SK-N-SH (cell line): ENCODE data around the gene PKM. TPM values are rescaled to one million over a fixed set of nuclear protein-coding genes. Genes with fewer than 3 reads are reported as not detected.
A peak's percentile ranks its signal among the peaks of the same experiment; 100 is the strongest.

ENCODE experiments used
- CTCF ChIA-PET: fragments of 300-600, 350-600 bp; formaldehyde crosslinking; extraction: SDS; loops from one replicate; lab custom pipeline; 2021; lab: Yijun Ruan, JAX
- POLR2A ChIA-PET: fragments of 350-600 bp; sonication (Branson Sonifier 250); formaldehyde crosslinking; extraction: SDS; loops from one replicate; lab custom pipeline; 2020; ENCODE audit warnings: antibody characterized with exemption, inconsistent platforms; lab: Yijun Ruan, JAX
- DNase-seq: peaks from one replicate; pipeline ENCODE4 v3.0.0; 2012
- H2AFZ ChIP-seq: fragments of 200-600 bp; sonication (generic); 2 replicates; pipeline ENCODE4 v1.8.1; 2016; ENCODE audit warnings: antibody characterized with exemption, mild to moderate bottlenecking, low read depth
- H3F3A ChIP-seq: fragments of 200-600 bp; sonication (generic); replicated peaks from 2 replicates; pipeline ENCODE3; 2016; ENCODE audit warnings: antibody characterized with exemption, mild to moderate bottlenecking; ENCODE audit not compliant: insufficient read depth
- H3K27ac ChIP-seq, 2 experiments: fragments of 200-500 bp in 1 of 2; fragments of 200-600 bp in 1 of 2; sonication (Bioruptor generic) in 1 of 2; sonication (generic), shearing (Covaris generic) in 1 of 2; 2 replicates each; pipeline versions ENCODE4 v1.5.1 to v1.6.1; 2014 to 2016; ENCODE audit warnings: low read depth in 2 of 2, inconsistent platforms in 1 of 2, low read length in 1 of 2, mild to moderate bottlenecking in 1 of 2, mixed read lengths in 1 of 2
- H3K27me3 ChIP-seq: fragments of 200-600 bp; sonication (generic), shearing (Covaris generic); 2 replicates; pipeline ENCODE4 v1.6.1; 2016; ENCODE audit warnings: mixed run types; ENCODE audit not compliant: insufficient read depth
- H3K36me3 ChIP-seq, 2 experiments: fragments of 200-500 bp in 1 of 2; fragments of 200-600 bp in 1 of 2; sonication (Bioruptor generic) in 1 of 2; sonication (generic) in 1 of 2; replicated peaks in 1 of 2; 2 replicates each; pipeline versions ENCODE3 to v1.5.1; 2014 to 2016; ENCODE audit warnings: low read length in 1 of 2, mild to moderate bottlenecking in 1 of 2; ENCODE audit not compliant: insufficient read depth in 2 of 2, control insufficient read depth in 1 of 2
- H3K4me1 ChIP-seq, 2 experiments: fragments of 200-500 bp in 1 of 2; fragments of 200-600 bp in 1 of 2; sonication (Bioruptor generic) in 1 of 2; sonication (generic), shearing (Covaris generic) in 1 of 2; 2 replicates each; pipeline versions ENCODE4 v1.5.1 to v1.6.1; 2014 to 2016; ENCODE audit warnings: low read depth in 1 of 2, low read length in 1 of 2, mixed run types in 1 of 2; ENCODE audit not compliant: insufficient read depth in 2 of 2, control insufficient read depth in 1 of 2
- H3K4me2 ChIP-seq: fragments of 200-600 bp; sonication (generic), shearing (Covaris generic); 2 replicates; pipeline ENCODE4 v1.6.1; 2017; ENCODE audit warnings: mixed run types
- H3K4me3 ChIP-seq, 2 experiments: fragments of 200-500 bp in 1 of 2; fragments of 200-600 bp in 1 of 2; sonication (Bioruptor generic) in 1 of 2; sonication (generic), shearing (Covaris generic) in 1 of 2; 2 replicates each; pipeline versions ENCODE4 v1.5.1 to v1.8.1; 2014 to 2016; ENCODE audit warnings: low read depth in 2 of 2, inconsistent platforms in 1 of 2, low read length in 1 of 2, mild to moderate bottlenecking in 1 of 2, mixed read lengths in 1 of 2, moderate library complexity in 1 of 2
- H3K79me2 ChIP-seq: fragments of 200-600 bp; sonication (generic); 2 replicates; pipeline ENCODE4 v1.8.1; 2017; ENCODE audit warnings: mild to moderate bottlenecking; ENCODE audit not compliant: insufficient read depth
- H3K9ac ChIP-seq: fragments of 200-600 bp; sonication (generic); 2 replicates; pipeline ENCODE4 v1.6.1; 2017; ENCODE audit warnings: mixed run types
- H3K9me2 ChIP-seq: fragments of 200-600 bp; sonication (generic); 2 replicates; pipeline ENCODE4 v1.6.1; 2017; ENCODE audit warnings: mixed run types
- H3K9me3 ChIP-seq: fragments of 200-600 bp; sonication (generic); 2 replicates; pipeline ENCODE4 v1.6.1; 2017; ENCODE audit warnings: mixed run types, mild to moderate bottlenecking, moderate library complexity
- H4K20me1 ChIP-seq: fragments of 200-600 bp; sonication (generic); 2 replicates; pipeline ENCODE4 v1.6.1; 2017; ENCODE audit warnings: mild to moderate bottlenecking, mixed run types; ENCODE audit not compliant: insufficient read depth
- CTCF ChIP-seq: fragments of 200-600 bp; sonication (generic); IDR thresholded peaks from 2 replicates; pipeline ENCODE4 v1.6.1; 2017; ENCODE audit warnings: antibody characterized with exemption, mild to moderate bottlenecking, moderate library complexity
- EP300 ChIP-seq, 2 experiments: IDR thresholded peaks; 2 replicates each; pipeline versions ENCODE4 v1.4.0 to v1.6.1; 2012; ENCODE audit warnings: borderline replicate concordance in 1 of 2, low read depth in 1 of 2, low read length in 1 of 2
- EZH2phosphoT487 ChIP-seq: fragments of 200-600 bp; sonication (generic); IDR thresholded peaks from 2 replicates; pipeline ENCODE4 v1.6.1; 2017; ENCODE audit warnings: low read depth, mixed run types, mild to moderate bottlenecking, antibody characterized with exemption, moderate library complexity, borderline replicate concordance
- FOXJ3 ChIP-seq: sonication (generic); formaldehyde crosslinking; IDR thresholded peaks from 2 replicates; pipeline ENCODE4 v1.5.1; 2020; ENCODE audit warnings: mild to moderate bottlenecking, missing genetic modification reagents
- GABPA ChIP-seq: IDR thresholded peaks from 2 replicates; pipeline ENCODE4 v1.4.0; 2012; ENCODE audit warnings: low read depth, mild to moderate bottlenecking
- GATA2 ChIP-seq: sonication (generic); formaldehyde crosslinking; IDR thresholded peaks from 2 replicates; pipeline ENCODE4 v1.5.0; 2020; ENCODE audit warnings: mild to moderate bottlenecking, missing genetic modification reagents
- JUND ChIP-seq: IDR thresholded peaks from 2 replicates; pipeline ENCODE4 v1.4.0; 2012
- MAX ChIP-seq: IDR thresholded peaks from 2 replicates; pipeline ENCODE4 v1.4.0; 2012; ENCODE audit warnings: low read depth
- MEF2A ChIP-seq: IDR thresholded peaks from 2 replicates; pipeline ENCODE4 v1.4.0; 2012; ENCODE audit warnings: low read depth, borderline replicate concordance
- NFIC ChIP-seq: IDR thresholded peaks from 2 replicates; pipeline ENCODE4 v1.4.0; 2012; ENCODE audit warnings: borderline replicate concordance
- NRF1 ChIP-seq: IDR thresholded peaks from 2 replicates; pipeline ENCODE4 v1.6.1; 2012; ENCODE audit warnings: low read depth, mild to moderate bottlenecking, low read length
- PBX3 ChIP-seq: IDR thresholded peaks from 2 replicates; pipeline ENCODE4; 2012
- POLR2AphosphoS5 ChIP-seq: IDR thresholded peaks from 2 replicates; pipeline ENCODE4 v1.6.1; 2012; ENCODE audit warnings: low read depth, low read length
- RAD21 ChIP-seq: IDR thresholded peaks from 2 replicates; pipeline ENCODE4 v1.6.1; 2012; ENCODE audit warnings: mild to moderate bottlenecking, low read length
- RCOR1 ChIP-seq: fragments of 150-350 bp; IDR thresholded peaks from 2 replicates; pipeline ENCODE4 v1.6.1; 2017; ENCODE audit warnings: antibody characterized with exemption, low read length
- RFX5 ChIP-seq: IDR thresholded peaks from 2 replicates; pipeline ENCODE4 v1.6.1; 2012; ENCODE audit warnings: mild to moderate bottlenecking, improper control_type of control experiment, low read length
- SIN3A ChIP-seq: IDR thresholded peaks from 2 replicates; pipeline ENCODE4 v1.6.1; 2012; ENCODE audit warnings: low read depth, mild to moderate bottlenecking, low read length, moderate library complexity, borderline replicate concordance
- YY1 ChIP-seq: IDR thresholded peaks from 2 replicates; pipeline ENCODE4 v1.4.0; 2012; ENCODE audit warnings: low read depth, mild to moderate bottlenecking
- WGBS: methylation state at CpG from one replicate; pipeline ENCODE4 v1.1.6; 2017; ENCODE audit warnings: low lambda C conversion rate; 5-methylcytosine and 5-hydroxymethylcytosine counted together
- polyA plus RNA-seq, 3 experiments: library from polyadenylated mRNA; depleted of rRNA; stranded (reverse); fragments of >200 nt; gene quantifications; 2 replicates each; pipeline ENCODE4 v1.2.3, GENCODE V29; 2012
- TF ChIP-seq, protein P1 (sequence below): IDR thresholded peaks from 2 replicates; pipeline ENCODE4 v1.4.0; 2012; ENCODE audit warnings: low read depth, borderline replicate concordance
- TF ChIP-seq, protein P2 (sequence below): fragments of 150-350 bp; IDR thresholded peaks from 2 replicates; pipeline ENCODE4 v1.6.1; 2016; ENCODE audit warnings: mild to moderate bottlenecking, low read depth, low read length

PKM gene
- polyA plus RNA-seq, 1 of the 3 experiments (the other 2 are of a cell fraction), result 1,453 TPM

- 46% methylated on average over 4 of the region's 4 CpGs for WGBS
- CTCF ChIA-PET, result interaction anchor here (0.8 to 3.2 kb wide), 2 partner anchors 10 to 14 kb away, joined by 3 to 23 read pairs; no protein-coding TSS in a partner anchor
Observed at GRCh38 chr15:72217216-72217615, 13.8 kb downstream of the PKM start.

GRCh38 chr15:72216079-72216478, 14.9 kb downstream of the PKM start:
- H3K27ac ChIP-seq, result peak overlapping the region in 1 of 2 experiments; percentile 44; a peak in 1 of 4 replicates
- no peak overlapping the region for H3K9ac ChIP-seq
- H2AFZ ChIP-seq, result no peak overlapping the region
- peaks cover 100% of the 10 kb centered on the region for H3K79me2 ChIP-seq
- DNase-seq, result no peak
- H3K9me3 ChIP-seq, result no peaks in the 10 kb centered on the region
- H3K4me1 ChIP-seq, result peaks cover 2 to 24% of the 10 kb centered on the region in 2 experiments; a peak in 3 of 4 replicates
- H3F3A ChIP-seq, result peaks cover 71% of the 10 kb centered on the region
- 100% methylated on average over 1 of the region's 1 CpG for WGBS
- no peaks in the 10 kb centered on the region for H3K9me2 ChIP-seq
- H4K20me1 ChIP-seq, result peaks cover 98% of the 10 kb centered on the region
- CTCF ChIA-PET, result interaction anchor here (1.5 to 3.2 kb wide), 2 partner anchors 11 to 16 kb away, joined by 6 to 23 read pairs; no protein-coding TSS in a partner anchor
- H3K4me2 ChIP-seq, result no peak overlapping the region
- H3K27me3 ChIP-seq, result no peaks in the 10 kb centered on the region
- H3K4me3 ChIP-seq, result no peak overlapping the region
- POLR2A ChIA-PET, result interaction anchor here (0.8 to 2.3 kb wide), 2 partner anchors 11 to 13 kb away, joined by 3 to 8 read pairs; no protein-coding TSS in a partner anchor
- peaks cover 83 to 95% of the 10 kb centered on the region in 2 experiments for H3K36me3 ChIP-seq
- TF ChIP-seq EP300 (IDR thresholded peaks at IDR 0.05; ENCODE audit: borderline replicate concordance in 1 of 2, low read depth in 1 of 2, low read length in 1 of 2) (no peak), NFIC (no peak), EZH2phosphoT487 (no peak), RFX5 (no peak), RCOR1 (no peak), CTCF (no peak), YY1 (no peak), POLR2AphosphoS5 (no peak), NRF1 (no peak), GABPA (no peak)
- TF ChIP-seq, protein P1, sequence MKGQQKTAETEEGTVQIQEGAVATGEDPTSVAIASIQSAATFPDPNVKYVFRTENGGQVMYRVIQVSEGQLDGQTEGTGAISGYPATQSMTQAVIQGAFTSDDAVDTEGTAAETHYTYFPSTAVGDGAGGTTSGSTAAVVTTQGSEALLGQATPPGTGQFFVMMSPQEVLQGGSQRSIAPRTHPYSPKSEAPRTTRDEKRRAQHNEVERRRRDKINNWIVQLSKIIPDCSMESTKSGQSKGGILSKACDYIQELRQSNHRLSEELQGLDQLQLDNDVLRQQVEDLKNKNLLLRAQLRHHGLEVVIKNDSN, result no peak
- TF ChIP-seq, protein P2, sequence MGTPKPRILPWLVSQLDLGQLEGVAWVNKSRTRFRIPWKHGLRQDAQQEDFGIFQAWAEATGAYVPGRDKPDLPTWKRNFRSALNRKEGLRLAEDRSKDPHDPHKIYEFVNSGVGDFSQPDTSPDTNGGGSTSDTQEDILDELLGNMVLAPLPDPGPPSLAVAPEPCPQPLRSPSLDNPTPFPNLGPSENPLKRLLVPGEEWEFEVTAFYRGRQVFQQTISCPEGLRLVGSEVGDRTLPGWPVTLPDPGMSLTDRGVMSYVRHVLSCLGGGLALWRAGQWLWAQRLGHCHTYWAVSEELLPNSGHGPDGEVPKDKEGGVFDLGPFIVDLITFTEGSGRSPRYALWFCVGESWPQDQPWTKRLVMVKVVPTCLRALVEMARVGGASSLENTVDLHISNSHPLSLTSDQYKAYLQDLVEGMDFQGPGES, result no peak

More at GRCh38 chr15:72217216-72217615, 13.8 kb downstream of the PKM start:
- no peak overlapping the region for H3K4me2 ChIP-seq
- TF ChIP-seq FOXJ3 (CRISPR knock-in tag), result no peak
- no peak for TF ChIP-seq JUND
- TF ChIP-seq SIN3A, result no peak
- TF ChIP-seq GATA2, result no peak
- no peak for TF ChIP-seq PBX3
- no peak for TF ChIP-seq POLR2AphosphoS5
- no peak for TF ChIP-seq RAD21
- no peak for TF ChIP-seq RFX5
- no peak for TF ChIP-seq EZH2phosphoT487
- no peak for TF ChIP-seq MEF2A
- TF ChIP-seq, protein P2, result no peak
- no peak for TF ChIP-seq MAX
- TF ChIP-seq, all 33 proteins: peak for 0
- H3K4me3 ChIP-seq, result no peak overlapping the region
- H3K36me3 ChIP-seq, result peaks cover 91 to 92% of the 10 kb centered on the region in 2 experiments
- H3K27me3 ChIP-seq, result no peaks in the 10 kb centered on the region
- no peaks in the 10 kb centered on the region for H3K9me2 ChIP-seq
- peaks cover 98% of the 10 kb centered on the region for H4K20me1 ChIP-seq
- H2AFZ ChIP-seq, result no peak overlapping the region
- H3K9me3 ChIP-seq, result no peaks in the 10 kb centered on the region
- H3K4me1 ChIP-seq, result peaks cover 5 to 31% of the 10 kb centered on the region in 2 experiments
- peaks cover 68% of the 10 kb centered on the region for H3F3A ChIP-seq
- H3K27ac ChIP-seq, result peak overlapping the region in 1 of 2 experiments; percentile 44; a peak in 2 of 4 replicates
- H3K9ac ChIP-seq, result no peak overlapping the region
- no peak for DNase-seq
- peaks cover 100% of the 10 kb centered on the region for H3K79me2 ChIP-seq
- POLR2A ChIA-PET, result interaction anchor here (2.3 kb wide), 1 partner anchor 10 kb away, joined by 8 read pairs; no protein-coding TSS in a partner anchor
